Chondrocyte (in vitro differentiated cells): ENCODE results near the gene GMNC. TPM values are rescaled to one million over a fixed set of nuclear protein-coding genes. Genes with fewer than 3 reads are reported as not detected.
A peak's percentile ranks its signal among the peaks of the same experiment; 100 is the strongest.

Source experiments
- DNase-seq: peaks from one replicate; pipeline ENCODE4 v3.0.0; 2021; ENCODE audit warnings: mixed read lengths, low spot score
- H3K27ac Mint-ChIP-seq: one replicate; pipeline ENCODE4 v1.8.0; 2021; ENCODE audit warnings: mild to moderate bottlenecking, moderate library complexity, mixed read lengths; ENCODE audit not compliant: unreplicated experiment
- H3K27me3 Mint-ChIP-seq: 2 replicates; pipeline ENCODE4 v1.8.0; 2021; ENCODE audit warnings: low read depth, mixed read lengths
- H3K36me3 Mint-ChIP-seq: 2 replicates; pipeline ENCODE4 v1.8.0; 2021; ENCODE audit warnings: low read depth, mixed read lengths
- H3K4me1 Mint-ChIP-seq: 2 replicates; pipeline ENCODE4 v1.8.0; 2021; ENCODE audit warnings: low read depth, mild to moderate bottlenecking, mixed read lengths
- H3K4me3 Mint-ChIP-seq: one replicate; pipeline ENCODE4 v1.8.0; 2021; ENCODE audit warnings: mild to moderate bottlenecking, moderate library complexity, mixed read lengths; ENCODE audit not compliant: unreplicated experiment
- H3K9me3 Mint-ChIP-seq: 2 replicates; pipeline ENCODE4 v1.8.0; 2021; ENCODE audit warnings: low read depth, mixed read lengths
- CTCF ChIP-seq: fragments of 200-600 bp; sonication (generic); IDR thresholded peaks from 2 replicates; pipeline ENCODE4 v1.5.0; 2021; ENCODE audit warnings: antibody characterized with exemption, mild to moderate bottlenecking, moderate library complexity
- total RNA-seq: library from RNA; stranded (reverse); gene quantifications from 3 replicates; pipeline ENCODE4 v1.2.1, GENCODE V29; 2021

Gene GMNC
- total RNA-seq, 1 donor from 2014 or later = 0.05 TPM

GRCh38 chr3:190830031-190830430, 32.5 kb downstream of the GMNC start:
- Mint-ChIP-seq H3K36me3 (no peaks in the 10 kb centered on the region), H3K9me3 (no peaks in the 10 kb centered on the region), H3K4me3 (no peak overlapping the region), H3K4me1 (no peaks in the 10 kb centered on the region), H3K27ac (no peak overlapping the region), H3K27me3 (peaks cover 18% of the 10 kb centered on the region)
- TF ChIP-seq CTCF = no peak
- no peak for DNase-seq

- Mint-ChIP-seq H3K4me1 (no peaks in the 10 kb centered on the region), H3K27ac (no peak overlapping the region), H3K27me3 (peaks cover 13% of the 10 kb centered on the region), H3K4me3 (no peak overlapping the region), H3K9me3 (peaks cover 8% of the 10 kb centered on the region), H3K36me3 (no peaks in the 10 kb centered on the region)
- no peak for DNase-seq
- no peak for TF ChIP-seq CTCF
These were observed 36.5 kb downstream of the GMNC start for GRCh38 chr3:190826018-190826417.

DNA sequence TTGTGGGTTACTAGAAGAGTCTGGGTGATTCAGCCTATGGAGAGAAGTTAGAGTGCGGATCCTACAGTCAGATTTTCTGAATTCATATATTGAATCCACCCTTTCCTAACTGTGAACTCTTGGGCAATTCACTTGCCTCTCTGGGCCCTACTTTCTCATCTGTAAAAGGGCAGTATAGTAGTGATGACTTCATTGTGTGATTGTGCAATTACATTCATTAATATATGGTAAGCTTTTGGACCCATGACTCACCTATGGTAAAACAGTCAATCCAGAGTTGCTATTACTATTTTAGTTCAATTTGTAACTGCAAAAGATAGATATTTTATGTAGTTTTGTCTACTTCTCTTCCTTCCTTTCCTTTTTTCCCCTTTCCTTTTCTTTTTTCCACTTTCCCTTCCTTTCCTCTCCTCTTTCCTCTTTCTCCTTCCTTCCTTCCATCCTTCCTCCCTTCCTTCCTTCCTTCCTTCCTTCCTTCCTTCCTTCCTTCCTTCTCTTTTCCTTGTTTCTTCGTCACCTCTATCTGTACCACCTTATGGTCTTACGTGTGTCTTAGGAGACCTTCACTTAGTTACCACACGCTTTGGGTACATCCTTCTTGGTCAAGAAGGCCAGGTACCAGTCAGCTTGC, 37.0 kb downstream of the GMNC start:
- Mint-ChIP-seq H3K27me3 (peaks cover 10% of the 10 kb centered on the region), H3K27ac (no peak overlapping the region), H3K4me3 (no peak overlapping the region), H3K4me1 (no peaks in the 10 kb centered on the region), H3K36me3 (no peaks in the 10 kb centered on the region), H3K9me3 (peaks cover 8% of the 10 kb centered on the region)
- no peak for TF ChIP-seq CTCF
- no peak for DNase-seq

DNA sequence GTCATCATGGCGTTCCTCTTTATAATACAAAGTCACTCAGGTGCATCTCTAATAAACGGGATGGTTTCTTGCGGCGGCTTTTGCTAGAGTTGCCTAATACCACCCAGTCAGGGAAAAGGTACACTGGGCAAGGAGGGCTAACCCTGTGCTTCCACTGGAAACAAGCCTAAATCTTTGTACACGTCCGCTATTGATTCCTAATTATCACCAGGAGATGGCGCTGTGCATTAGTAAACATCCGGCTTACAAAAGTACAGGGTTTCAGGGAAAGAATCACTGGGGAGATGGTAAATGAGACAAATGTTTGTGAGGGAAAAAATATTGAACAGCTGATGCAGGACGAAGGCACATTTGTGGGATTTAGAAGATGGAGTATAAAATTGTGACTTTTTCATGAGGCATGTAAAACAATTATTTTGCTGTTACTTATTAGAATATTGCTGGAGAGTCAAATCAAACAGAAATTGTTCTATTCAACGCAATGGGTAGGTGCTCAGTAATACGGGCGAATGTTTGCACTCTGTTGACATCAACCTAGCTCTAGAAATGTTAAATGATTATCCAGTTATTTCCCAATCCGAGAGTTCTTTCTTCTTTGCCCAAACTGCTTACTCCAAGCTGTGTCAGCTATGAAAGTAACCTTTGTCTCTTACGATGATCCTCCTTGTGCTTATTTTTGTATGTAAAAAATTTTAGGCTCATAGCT, 50.6 kb downstream of the GMNC start:
- no peak for DNase-seq
- Mint-ChIP-seq H3K36me3 (no peaks in the 10 kb centered on the region), H3K27me3 (peaks cover 29% of the 10 kb centered on the region), H3K9me3 (peaks cover 2% of the 10 kb centered on the region), H3K4me1 (no peaks in the 10 kb centered on the region), H3K27ac (no peak overlapping the region), H3K4me3 (no peak overlapping the region)
- peak; percentile 79 for TF ChIP-seq CTCF

- Mint-ChIP-seq H3K27me3 (peaks cover 27% of the 10 kb centered on the region), H3K4me3 (no peak overlapping the region), H3K36me3 (no peaks in the 10 kb centered on the region), H3K27ac (no peak overlapping the region), H3K4me1 (no peaks in the 10 kb centered on the region), H3K9me3 (no peaks in the 10 kb centered on the region)
- TF ChIP-seq CTCF = no peak
- DNase-seq = no peak
These were observed 51.5 kb downstream of the GMNC start for GRCh38 chr3:190810957-190811356.
